ENCODE data around the gene CYP24A1.

The CYP24A1 gene

DNA sequence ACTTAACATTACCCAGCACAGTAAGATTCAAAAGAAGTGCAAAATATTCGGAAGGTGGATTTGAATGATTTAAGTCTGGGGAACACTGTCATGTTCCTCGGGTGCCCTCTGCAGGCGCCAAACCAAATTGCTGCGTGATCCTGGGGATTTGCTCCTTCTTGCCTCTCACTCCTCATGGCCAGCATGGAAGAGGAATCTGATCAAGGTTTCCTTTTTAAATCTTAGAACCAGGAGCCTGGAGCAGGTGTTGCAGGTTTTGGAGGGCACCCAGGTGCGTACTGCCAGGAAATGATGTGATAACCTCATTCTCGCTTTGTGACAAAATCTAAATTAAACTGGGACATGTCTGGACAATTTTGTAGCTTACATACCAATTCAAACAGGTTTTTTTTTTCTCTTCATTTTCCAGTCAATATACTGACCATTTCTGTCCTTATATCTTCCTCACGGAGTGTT is 26.0 kb upstream of the CYP24A1 start:
- TF ChIP-seq, protein P1, sequence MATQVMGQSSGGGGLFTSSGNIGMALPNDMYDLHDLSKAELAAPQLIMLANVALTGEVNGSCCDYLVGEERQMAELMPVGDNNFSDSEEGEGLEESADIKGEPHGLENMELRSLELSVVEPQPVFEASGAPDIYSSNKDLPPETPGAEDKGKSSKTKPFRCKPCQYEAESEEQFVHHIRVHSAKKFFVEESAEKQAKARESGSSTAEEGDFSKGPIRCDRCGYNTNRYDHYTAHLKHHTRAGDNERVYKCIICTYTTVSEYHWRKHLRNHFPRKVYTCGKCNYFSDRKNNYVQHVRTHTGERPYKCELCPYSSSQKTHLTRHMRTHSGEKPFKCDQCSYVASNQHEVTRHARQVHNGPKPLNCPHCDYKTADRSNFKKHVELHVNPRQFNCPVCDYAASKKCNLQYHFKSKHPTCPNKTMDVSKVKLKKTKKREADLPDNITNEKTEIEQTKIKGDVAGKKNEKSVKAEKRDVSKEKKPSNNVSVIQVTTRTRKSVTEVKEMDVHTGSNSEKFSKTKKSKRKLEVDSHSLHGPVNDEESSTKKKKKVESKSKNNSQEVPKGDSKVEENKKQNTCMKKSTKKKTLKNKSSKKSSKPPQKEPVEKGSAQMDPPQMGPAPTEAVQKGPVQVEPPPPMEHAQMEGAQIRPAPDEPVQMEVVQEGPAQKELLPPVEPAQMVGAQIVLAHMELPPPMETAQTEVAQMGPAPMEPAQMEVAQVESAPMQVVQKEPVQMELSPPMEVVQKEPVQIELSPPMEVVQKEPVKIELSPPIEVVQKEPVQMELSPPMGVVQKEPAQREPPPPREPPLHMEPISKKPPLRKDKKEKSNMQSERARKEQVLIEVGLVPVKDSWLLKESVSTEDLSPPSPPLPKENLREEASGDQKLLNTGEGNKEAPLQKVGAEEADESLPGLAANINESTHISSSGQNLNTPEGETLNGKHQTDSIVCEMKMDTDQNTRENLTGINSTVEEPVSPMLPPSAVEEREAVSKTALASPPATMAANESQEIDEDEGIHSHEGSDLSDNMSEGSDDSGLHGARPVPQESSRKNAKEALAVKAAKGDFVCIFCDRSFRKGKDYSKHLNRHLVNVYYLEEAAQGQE (IDR thresholded peaks at IDR 0.05; ENCODE audit: insufficient read depth in 1 of 2, low read depth in 2 of 2, low read length in 2 of 2), result no peak
- no peak for TF ChIP-seq SIN3A (IDR thresholded peaks at IDR 0.05; ENCODE audit: borderline replicate concordance, insufficient read depth, low read length)
- no peak for TF ChIP-seq FOXP2 (optimal IDR thresholded peaks at IDR 0.05; ENCODE audit: borderline replicate concordance, extremely low read depth, extremely low read length, insufficient read depth)
- TF ChIP-seq POLR2AphosphoS5 (IDR thresholded peaks at IDR 0.05; ENCODE audit: low read depth, low read length), result no peak
- no peak for TF ChIP-seq TAF1 (IDR thresholded peaks at IDR 0.05; ENCODE audit: borderline replicate concordance, insufficient read depth, low read length)

DNA sequence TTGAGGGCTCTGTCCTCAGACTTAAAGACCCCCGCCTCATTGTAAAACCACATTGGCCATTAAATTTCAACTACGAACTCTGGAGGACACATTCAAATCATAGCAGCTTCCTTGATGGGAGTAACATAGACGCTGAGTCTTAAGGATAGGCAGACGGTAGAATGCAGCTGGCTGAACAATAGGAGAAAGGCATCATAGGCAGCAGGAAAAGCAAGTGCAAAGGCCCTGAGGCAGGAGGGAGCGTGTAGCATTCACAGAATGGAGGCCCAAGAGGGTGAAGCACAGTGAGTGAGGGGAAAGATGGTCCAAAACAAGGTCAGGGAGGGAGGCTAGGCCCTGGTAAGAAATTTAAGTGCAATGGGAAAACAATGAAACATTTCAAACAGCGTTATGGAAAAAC is 25.5 kb upstream of the CYP24A1 start:
- TF ChIP-seq TAF1 (IDR thresholded peaks at IDR 0.05; ENCODE audit: borderline replicate concordance, insufficient read depth, low read length) (no peak), POLR2AphosphoS5 (IDR thresholded peaks at IDR 0.05; ENCODE audit: low read depth, low read length) (no peak), FOXP2 (optimal IDR thresholded peaks at IDR 0.05; ENCODE audit: borderline replicate concordance, extremely low read depth, extremely low read length, insufficient read depth) (no peak), SIN3A (IDR thresholded peaks at IDR 0.05; ENCODE audit: borderline replicate concordance, insufficient read depth, low read length) (no peak)
- TF ChIP-seq, protein P1 (IDR thresholded peaks at IDR 0.05; ENCODE audit: insufficient read depth in 1 of 2, low read depth in 2 of 2, low read length in 2 of 2), result no peak

DNA sequence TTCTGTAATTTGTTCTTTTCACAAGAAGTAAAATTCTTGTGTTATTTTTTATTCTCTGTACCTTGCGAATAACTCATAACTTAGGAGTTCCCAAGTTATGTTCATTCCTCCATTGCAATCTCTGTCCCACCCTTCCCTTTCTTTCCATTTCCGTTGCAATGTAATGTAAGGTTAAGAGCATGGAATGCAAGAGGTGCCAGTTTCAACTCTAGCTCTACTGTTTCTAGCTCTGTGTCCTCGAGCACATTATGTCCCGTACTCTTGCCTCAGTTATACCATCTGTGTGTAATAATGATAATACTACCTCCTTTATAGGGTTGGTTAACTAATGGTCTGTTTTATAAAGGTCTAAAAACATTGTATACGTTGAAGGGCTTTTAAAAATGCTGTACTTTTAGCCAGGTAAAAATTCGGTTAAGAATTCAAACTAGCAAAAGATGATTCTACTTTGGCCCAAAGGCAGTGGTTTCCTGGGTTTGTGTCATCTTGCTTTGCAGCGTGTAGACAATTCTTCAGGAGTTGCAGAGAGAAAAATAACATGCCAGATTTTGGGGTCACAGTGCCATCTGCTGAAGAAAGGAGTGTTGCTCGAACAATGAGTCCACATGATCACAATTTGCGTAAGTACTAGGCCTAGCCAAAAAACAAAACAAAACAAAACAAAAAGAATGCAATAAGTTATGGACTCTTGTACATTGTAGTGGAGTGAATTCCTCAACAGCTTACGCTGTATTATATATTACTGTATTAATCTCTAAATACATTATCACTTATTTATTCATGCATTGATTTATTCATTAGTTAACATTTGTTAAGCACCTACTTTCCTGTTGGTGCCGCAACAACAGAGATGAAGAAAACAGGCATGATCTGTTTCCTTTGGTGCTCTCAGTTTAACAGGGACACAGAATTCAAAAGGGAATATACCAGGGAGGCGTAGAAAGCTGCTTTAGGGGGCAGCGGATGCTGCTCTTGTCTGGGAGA is 24.1 kb upstream of the CYP24A1 start:
- no peak for TF ChIP-seq POLR2AphosphoS5 (IDR thresholded peaks at IDR 0.05; ENCODE audit: low read depth, low read length)
- no peak for TF ChIP-seq FOXP2 (optimal IDR thresholded peaks at IDR 0.05; ENCODE audit: borderline replicate concordance, extremely low read depth, extremely low read length, insufficient read depth)

DNA sequence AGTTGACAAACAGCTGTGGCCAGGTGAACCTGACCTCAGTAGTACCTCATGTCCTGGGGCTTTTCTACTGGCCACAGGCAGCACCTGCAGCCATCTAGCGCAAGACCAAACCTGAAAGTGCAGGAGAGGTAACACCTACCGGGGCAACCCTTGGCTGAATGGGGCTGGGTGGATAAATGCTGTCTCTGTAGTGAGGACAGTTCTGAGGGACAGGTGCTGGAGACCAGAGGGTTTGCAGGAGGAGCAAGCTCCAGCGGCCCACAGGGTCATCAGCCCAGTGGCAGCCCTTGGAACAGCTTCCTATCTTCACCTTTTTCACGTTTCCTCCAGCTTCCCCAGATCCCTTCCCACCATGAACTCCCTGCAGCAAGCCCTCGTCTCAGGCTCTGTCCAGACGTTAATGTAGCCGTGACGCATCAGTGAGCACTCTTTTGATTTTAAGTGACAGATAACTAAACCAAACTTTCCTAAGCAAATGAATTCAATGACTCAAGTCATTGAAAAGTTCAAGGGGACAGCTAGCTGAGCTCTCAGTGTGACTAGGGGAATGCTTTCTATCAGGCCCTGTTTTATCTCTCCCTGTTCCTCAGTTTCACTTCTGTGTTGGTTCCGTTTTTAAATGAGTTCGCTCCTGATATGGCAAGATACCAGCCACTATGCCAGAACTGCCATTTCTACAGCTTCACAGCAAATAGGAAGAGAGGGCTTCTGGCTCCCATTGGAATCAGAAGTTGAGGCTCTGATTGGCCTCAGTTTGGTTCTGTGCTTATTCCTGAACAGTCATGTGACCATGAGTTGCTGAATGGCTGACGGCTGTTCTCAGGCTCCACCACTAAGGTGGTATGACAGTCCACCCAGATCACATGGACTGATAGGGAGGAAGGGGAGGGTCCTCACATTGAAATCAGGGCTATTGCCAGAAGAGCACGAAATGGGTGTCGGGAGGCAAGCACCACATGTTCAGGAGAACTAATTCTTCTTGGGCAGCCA is 22.0 kb upstream of the CYP24A1 start:
- TF ChIP-seq POLR2AphosphoS5 (IDR thresholded peaks at IDR 0.05; ENCODE audit: low read depth, low read length) (no peak), SIN3A (IDR thresholded peaks at IDR 0.05; ENCODE audit: borderline replicate concordance, insufficient read depth, low read length) (no peak), TAF1 (IDR thresholded peaks at IDR 0.05; ENCODE audit: borderline replicate concordance, insufficient read depth, low read length) (no peak), FOXP2 (optimal IDR thresholded peaks at IDR 0.05; ENCODE audit: borderline replicate concordance, extremely low read depth, extremely low read length, insufficient read depth) (no peak)
- TF ChIP-seq, protein P1 (IDR thresholded peaks at IDR 0.05; ENCODE audit: insufficient read depth in 1 of 2, low read depth in 2 of 2, low read length in 2 of 2), result no peak

Data from PFSK-1 (cell line).